Neural progenitor cell (in vitro differentiated cells): ENCODE data around the gene ABLIM2. TPM values are rescaled to one million over a fixed set of nuclear protein-coding genes. Genes with fewer than 3 reads are reported as not detected.

Experiments used
- DNase-seq: peaks from one replicate; pipeline ENCODE4 v3.0.0-alpha.2; 2016; ENCODE audit warnings: low spot score
- H2AFZ ChIP-seq: fragments of 200-600 bp; sonication (generic); replicated peaks from 2 replicates; pipeline ENCODE4 v1.6.1; 2016; ENCODE audit warnings: antibody characterized with exemption
- H3F3A ChIP-seq: fragments of 200-600 bp; sonication (generic); 2 replicates; pipeline ENCODE4 v1.6.1; 2016; ENCODE audit warnings: antibody characterized with exemption, low read depth
- H3K27ac ChIP-seq: fragments of 200-600 bp; sonication (generic); 2 replicates; pipeline ENCODE4 v1.5.1; 2016; ENCODE audit warnings: mild to moderate bottlenecking
- H3K27me3 ChIP-seq: fragments of 200-600 bp; sonication (generic); 2 replicates; pipeline ENCODE4 v1.6.1; 2016; ENCODE audit warnings: mild to moderate bottlenecking, moderate library complexity
- H3K36me3 ChIP-seq: fragments of 200-600 bp; sonication (generic); 2 replicates; pipeline ENCODE4 v1.5.1; 2016
- H3K4me1 ChIP-seq: fragments of 200-600 bp; sonication (generic); 2 replicates; pipeline ENCODE4 v1.6.1; 2016; ENCODE audit warnings: mixed run types
- H3K4me2 ChIP-seq: fragments of 200-600 bp; sonication (generic); 2 replicates; pipeline ENCODE4 v1.6.1; 2016
- H3K4me3 ChIP-seq: fragments of 200-600 bp; sonication (generic); 2 replicates; pipeline ENCODE4 v1.5.1; 2016
- H3K79me2 ChIP-seq: fragments of 200-600 bp; sonication (generic); 2 replicates; pipeline ENCODE4 v1.6.1; 2016; ENCODE audit warnings: low read depth
- H3K9ac ChIP-seq: fragments of 200-600 bp; sonication (generic); 2 replicates; pipeline ENCODE4 v1.6.1; 2016
- H3K9me3 ChIP-seq: fragments of 200-600 bp; sonication (generic); 2 replicates; pipeline ENCODE4 v1.5.1; 2016; ENCODE audit warnings: low read depth
- H4K20me1 ChIP-seq: fragments of 200-600 bp; sonication (generic); 2 replicates; pipeline ENCODE4 v1.6.1; 2016; ENCODE audit warnings: low read depth
- H3K27ac Mint-ChIP-seq: 3 replicates; pipeline ENCODE4 v1.8.0; 2021; ENCODE audit warnings: mixed read lengths
- H3K27me3 Mint-ChIP-seq: 2 replicates; pipeline ENCODE4 v1.8.0; 2022; ENCODE audit warnings: low read depth, mild to moderate bottlenecking, inconsistent platforms, moderate library complexity, mixed read lengths; ENCODE audit not compliant: insufficient read depth
- H3K36me3 Mint-ChIP-seq: 3 replicates; pipeline ENCODE4 v1.8.0; 2021; ENCODE audit warnings: mixed read lengths
- H3K4me1 Mint-ChIP-seq: 3 replicates; pipeline ENCODE4 v1.8.0; 2021; ENCODE audit warnings: mixed read lengths
- H3K4me3 Mint-ChIP-seq: 3 replicates; pipeline ENCODE4 v1.8.0; 2021; ENCODE audit warnings: mild to moderate bottlenecking, moderate library complexity, mixed read lengths
- H3K9me3 Mint-ChIP-seq: 3 replicates; pipeline ENCODE4 v1.8.0; 2020; ENCODE audit warnings: mixed read lengths
- EZH2 ChIP-seq: fragments of 200-600 bp; sonication (generic); IDR thresholded peaks from 2 replicates; pipeline ENCODE4 v1.6.1; 2017; ENCODE audit warnings: antibody characterized with exemption, mild to moderate bottlenecking, moderate library complexity
- EZH2phosphoT487 ChIP-seq: fragments of 200-600 bp; sonication (generic); IDR thresholded peaks from 2 replicates; pipeline ENCODE4 v1.6.1; 2017; ENCODE audit warnings: antibody characterized with exemption
- total RNA-seq: library from RNA; depleted of rRNA; stranded (reverse); fragments of >200 nt; gene quantifications from 2 replicates; pipeline ENCODE4 v1.2.3, GENCODE V29; 2015; ENCODE audit warnings: low replicate concordance
- TF ChIP-seq, protein P1 (sequence below): fragments of 200-600 bp; sonication (generic); IDR thresholded peaks from 2 replicates; pipeline ENCODE4 v1.5.1; 2017; ENCODE audit warnings: antibody characterized with exemption, mild to moderate bottlenecking

Gene ABLIM2
- total RNA-seq, 1 donor from 2014 or later = 0.24 TPM

DNA sequence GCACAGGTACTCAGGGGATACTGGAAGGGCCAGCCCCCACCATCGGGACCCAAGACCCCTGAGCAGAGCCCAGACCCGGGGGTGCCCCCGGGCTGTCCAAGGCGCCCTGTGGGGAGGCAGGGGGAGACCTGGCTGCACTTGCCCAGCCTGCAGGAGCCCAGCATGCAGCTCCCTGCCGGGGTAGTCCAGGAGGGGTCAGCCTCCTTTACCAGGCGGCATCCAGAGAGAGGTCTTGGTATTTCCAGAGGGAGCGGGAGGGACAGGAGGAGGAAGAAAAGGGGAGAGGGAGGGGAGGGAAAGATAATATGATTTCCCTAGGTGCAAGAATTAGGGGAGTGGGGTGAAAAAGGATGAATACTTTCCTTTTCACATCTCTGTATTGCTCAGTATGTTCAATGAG lies 97.5 kb downstream of the ABLIM2 start:
- Histone ChIP-seq H3K4me3 (no peak overlapping the region), H3F3A (no peaks in the 10 kb centered on the region), H3K27ac (no peak overlapping the region), H3K9me3 (no peaks in the 10 kb centered on the region), H3K36me3 (no peaks in the 10 kb centered on the region), H4K20me1 (no peaks in the 10 kb centered on the region), H2AFZ (no peak overlapping the region), H3K4me2 (no peak overlapping the region), H3K79me2 (no peaks in the 10 kb centered on the region), H3K9ac (no peak overlapping the region), H3K4me1 (peaks cover 20% of the 10 kb centered on the region), H3K27me3 (no peaks in the 10 kb centered on the region)
- Mint-ChIP-seq H3K27me3 (peaks cover 13% of the 10 kb centered on the region), H3K36me3 (peaks cover 7% of the 10 kb centered on the region), H3K4me1 (no peaks in the 10 kb centered on the region), H3K27ac (no peak overlapping the region), H3K9me3 (peaks cover 26% of the 10 kb centered on the region), H3K4me3 (no peak overlapping the region)
- TF ChIP-seq EZH2phosphoT487 (no peak), EZH2 (no peak)
- TF ChIP-seq, protein P1, sequence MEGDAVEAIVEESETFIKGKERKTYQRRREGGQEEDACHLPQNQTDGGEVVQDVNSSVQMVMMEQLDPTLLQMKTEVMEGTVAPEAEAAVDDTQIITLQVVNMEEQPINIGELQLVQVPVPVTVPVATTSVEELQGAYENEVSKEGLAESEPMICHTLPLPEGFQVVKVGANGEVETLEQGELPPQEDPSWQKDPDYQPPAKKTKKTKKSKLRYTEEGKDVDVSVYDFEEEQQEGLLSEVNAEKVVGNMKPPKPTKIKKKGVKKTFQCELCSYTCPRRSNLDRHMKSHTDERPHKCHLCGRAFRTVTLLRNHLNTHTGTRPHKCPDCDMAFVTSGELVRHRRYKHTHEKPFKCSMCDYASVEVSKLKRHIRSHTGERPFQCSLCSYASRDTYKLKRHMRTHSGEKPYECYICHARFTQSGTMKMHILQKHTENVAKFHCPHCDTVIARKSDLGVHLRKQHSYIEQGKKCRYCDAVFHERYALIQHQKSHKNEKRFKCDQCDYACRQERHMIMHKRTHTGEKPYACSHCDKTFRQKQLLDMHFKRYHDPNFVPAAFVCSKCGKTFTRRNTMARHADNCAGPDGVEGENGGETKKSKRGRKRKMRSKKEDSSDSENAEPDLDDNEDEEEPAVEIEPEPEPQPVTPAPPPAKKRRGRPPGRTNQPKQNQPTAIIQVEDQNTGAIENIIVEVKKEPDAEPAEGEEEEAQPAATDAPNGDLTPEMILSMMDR = no peak
- no peak for DNase-seq

DNA sequence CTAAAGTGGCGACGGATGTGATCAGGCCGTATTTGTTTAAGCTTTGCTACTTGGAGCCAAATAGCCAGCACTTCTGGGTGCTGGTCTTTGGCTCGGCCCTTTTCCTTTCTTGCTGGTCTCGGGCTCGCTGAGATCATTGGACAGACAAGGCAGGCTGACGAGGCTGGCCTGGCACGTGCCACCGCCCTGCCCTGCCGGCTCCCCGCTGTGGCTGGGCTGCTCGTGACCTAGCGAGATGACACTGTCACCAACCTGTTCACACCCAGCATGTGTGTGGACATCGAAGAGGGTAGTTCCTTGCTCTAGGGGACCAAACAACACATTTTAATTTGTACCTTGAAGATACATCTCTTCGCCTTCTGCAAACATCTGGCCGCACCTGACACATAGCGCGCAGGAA lies 98.0 kb downstream of the ABLIM2 start:
- TF ChIP-seq, protein P1 = no peak
- no peak for TF ChIP-seq EZH2phosphoT487
- TF ChIP-seq EZH2 = no peak
- Histone ChIP-seq H3K36me3 (no peaks in the 10 kb centered on the region), H2AFZ (no peak overlapping the region), H3F3A (no peaks in the 10 kb centered on the region), H3K4me3 (no peak overlapping the region), H3K4me2 (no peak overlapping the region), H3K79me2 (no peaks in the 10 kb centered on the region), H4K20me1 (no peaks in the 10 kb centered on the region), H3K27me3 (no peaks in the 10 kb centered on the region), H3K4me1 (peaks cover 20% of the 10 kb centered on the region), H3K27ac (no peak overlapping the region), H3K9me3 (no peaks in the 10 kb centered on the region), H3K9ac (no peak overlapping the region)
- Mint-ChIP-seq H3K27me3 (peaks cover 14% of the 10 kb centered on the region), H3K9me3 (peaks cover 26% of the 10 kb centered on the region), H3K4me3 (no peak overlapping the region), H3K36me3 (peaks cover 7% of the 10 kb centered on the region), H3K27ac (no peak overlapping the region), H3K4me1 (no peaks in the 10 kb centered on the region)
- no peak for DNase-seq

DNA sequence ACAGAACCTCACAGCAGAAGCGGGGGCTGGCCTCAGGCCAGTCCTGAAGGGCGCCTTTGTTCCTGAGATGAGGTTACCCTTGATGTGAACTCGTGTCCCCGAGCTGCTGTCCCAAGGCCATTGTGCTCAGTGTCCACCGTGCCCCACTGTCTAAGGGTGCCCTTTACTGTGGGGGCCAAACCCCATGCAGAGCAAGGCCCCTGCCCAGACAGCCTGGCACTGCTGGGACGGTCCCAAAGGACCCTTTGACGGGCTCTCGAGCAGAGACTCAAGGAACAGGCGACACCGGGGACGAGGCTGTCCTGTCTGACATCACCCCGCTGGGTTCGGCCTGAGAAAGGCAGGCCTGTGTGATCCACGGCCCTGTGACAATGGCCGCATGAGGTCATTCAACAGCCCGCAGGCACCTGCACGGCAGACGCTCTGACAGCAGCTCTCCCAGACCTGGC lies 100.6 kb downstream of the ABLIM2 start:
- Histone ChIP-seq H3K79me2 (no peaks in the 10 kb centered on the region), H3K27me3 (no peaks in the 10 kb centered on the region), H3K9me3 (no peaks in the 10 kb centered on the region), H3K4me2 (no peak overlapping the region), H2AFZ (no peak overlapping the region), H3K36me3 (no peaks in the 10 kb centered on the region), H4K20me1 (no peaks in the 10 kb centered on the region), H3K9ac (no peak overlapping the region), H3K27ac (no peak overlapping the region), H3K4me3 (no peak overlapping the region), H3F3A (no peaks in the 10 kb centered on the region), H3K4me1 (peaks cover 8% of the 10 kb centered on the region)
- no peak overlapping the region for H3K4me3 Mint-ChIP-seq
- no peak overlapping the region for H3K27ac Mint-ChIP-seq
- H3K27me3 Mint-ChIP-seq = peaks cover 16% of the 10 kb centered on the region
- peaks cover 2% of the 10 kb centered on the region for H3K4me1 Mint-ChIP-seq
- TF ChIP-seq EZH2 = no peak
- TF ChIP-seq EZH2phosphoT487 = no peak
- TF ChIP-seq, protein P1 = no peak
- no peak for DNase-seq
- H3K36me3 Mint-ChIP-seq = no peaks in the 10 kb centered on the region
- H3K9me3 Mint-ChIP-seq = peaks cover 14% of the 10 kb centered on the region
